ENCODE results near the gene KIF1A.

- TF ChIP-seq POLR2AphosphoS5 (IDR thresholded peaks at IDR 0.05; ENCODE audit: low read depth, low read length) (no peak), TAF1 (IDR thresholded peaks at IDR 0.05; ENCODE audit: borderline replicate concordance, low read depth, low read length) (no peak)
Measured at GRCh38 chr2:240672076-240672700, 147.8 kb downstream of the KIF1A start.
